ENCODE measurements around the gene MARK3.
A peak's percentile ranks its signal among the peaks of the same experiment; 100 is the strongest.
"Not testable (repeated sequence)": the region's sequence is repeated elsewhere in the genome, so short reads cannot be mapped to it uniquely, and the experiment has no call there.

The MARK3 gene

DNA sequence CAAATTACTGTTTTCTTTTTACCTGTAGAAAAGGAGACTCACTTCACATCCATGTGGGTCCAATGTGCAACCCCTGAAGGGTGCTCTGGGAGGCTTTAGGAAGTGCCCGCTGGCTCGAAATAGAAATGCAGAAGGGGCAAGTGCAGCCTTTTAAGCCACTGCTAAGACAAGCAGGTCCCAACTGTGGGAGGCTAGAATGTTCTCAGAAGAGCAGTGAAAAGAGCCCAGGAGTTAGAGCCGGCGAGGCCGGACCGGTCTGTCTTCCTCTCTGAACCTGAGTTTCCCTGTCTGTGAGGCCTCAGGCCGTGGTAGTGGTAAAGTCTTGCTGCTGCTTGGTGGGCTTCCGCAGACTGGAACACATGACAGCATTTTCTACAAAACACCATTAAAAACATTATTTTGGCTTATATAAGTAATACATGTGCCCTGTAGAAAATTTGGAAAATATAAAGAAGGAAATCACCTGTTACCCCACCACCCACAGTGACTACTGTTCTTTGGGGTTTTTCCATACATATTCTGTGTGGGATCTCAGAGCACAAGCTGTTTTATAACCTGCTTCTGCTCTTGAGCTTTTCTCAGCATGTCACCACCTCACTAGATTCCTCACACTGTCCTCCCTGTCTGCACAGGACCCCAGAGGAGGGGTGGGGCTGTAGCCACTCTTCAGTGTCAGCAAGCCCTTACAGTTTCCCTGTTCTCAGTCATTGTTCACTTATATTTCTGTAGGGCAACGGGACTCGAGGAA, 131.4 kb downstream of the MARK3 start:
- no peak for DNase-seq

DNA sequence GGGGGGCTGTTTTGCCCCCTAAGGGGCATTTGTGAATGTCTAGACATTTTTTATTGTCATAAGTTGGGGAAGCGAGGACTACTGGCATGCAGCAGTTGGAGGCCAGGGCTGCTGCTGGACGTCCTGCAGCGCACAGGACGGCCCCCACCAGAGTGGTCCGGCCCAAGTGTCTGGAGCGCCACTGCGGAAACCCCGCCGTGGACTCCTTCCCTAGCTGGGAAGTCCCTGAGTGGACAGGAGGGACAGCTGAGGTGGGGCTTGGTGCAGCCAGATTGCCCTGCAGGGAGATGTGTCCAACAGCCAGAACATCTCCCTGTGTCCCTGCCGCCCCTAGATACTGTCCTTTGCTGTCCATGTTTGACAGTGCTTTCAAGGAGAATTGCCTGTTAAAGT, 132.0 kb downstream of the MARK3 start:
- no peak for DNase-seq

DNA sequence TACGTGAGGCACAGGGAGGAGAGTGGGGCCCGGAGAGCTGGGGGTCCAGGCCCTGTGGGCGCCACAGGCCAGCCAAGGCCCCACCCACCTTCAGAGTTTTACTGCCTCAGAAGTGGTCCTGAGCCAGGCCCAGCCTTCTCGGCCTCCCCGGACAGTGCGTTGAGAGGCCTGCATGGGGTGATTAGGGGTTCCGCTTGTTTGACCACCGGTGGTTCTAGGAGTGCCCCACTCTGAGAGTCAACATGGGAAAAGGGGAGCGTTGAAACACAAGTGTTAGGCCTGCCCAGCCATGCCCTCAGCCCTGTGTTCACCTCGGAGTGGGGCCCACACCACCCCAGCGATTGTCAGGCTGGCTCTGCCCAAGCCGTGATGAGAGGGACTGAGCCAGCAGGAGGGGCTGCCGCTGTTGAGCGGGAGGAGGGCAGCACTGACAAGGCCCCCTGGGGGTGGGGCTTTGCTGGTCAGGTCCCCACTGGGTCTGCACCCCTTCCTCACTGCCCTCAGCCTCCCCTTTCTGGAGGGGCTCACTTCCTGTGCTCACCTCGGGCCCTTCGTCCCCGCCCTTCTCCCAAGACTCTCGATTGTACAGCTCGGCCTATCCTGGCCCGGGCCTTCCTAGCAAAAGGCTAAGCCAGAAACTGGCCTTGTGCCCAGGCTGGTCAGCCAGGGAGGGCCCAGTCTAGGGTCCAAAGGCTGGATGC, 132.7 kb downstream of the MARK3 start:
- no peak for DNase-seq

DNA sequence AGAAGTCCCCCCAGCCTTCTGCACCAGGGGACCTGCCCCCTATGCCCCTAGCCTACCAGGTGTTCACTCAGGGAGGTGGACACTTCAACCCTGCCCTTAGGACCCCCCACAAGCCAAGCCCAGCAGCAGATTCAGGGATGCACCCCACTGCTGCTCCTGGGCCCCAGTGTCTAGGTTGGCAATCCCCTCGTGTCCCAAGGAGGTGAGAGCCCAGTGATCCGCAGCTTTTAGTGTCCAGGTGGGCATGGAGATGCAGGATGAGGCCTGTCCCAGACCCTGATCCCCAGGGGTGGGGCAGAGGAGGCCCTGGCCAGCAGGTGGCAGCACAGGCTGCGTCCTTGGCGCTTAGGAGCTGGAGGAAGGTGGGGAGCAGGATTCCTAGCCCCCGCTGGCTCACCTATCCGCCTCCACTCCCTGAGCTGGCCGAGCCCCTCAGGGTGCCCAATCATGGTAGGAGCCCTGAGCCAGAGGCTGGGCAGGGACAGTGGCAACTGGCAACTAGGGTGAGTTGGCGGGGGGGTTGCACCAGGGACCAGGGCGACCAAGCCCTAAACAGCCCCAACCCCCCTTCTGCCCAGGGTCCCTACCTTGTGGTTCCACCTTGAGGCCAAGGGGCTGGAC, 133.3 kb downstream of the MARK3 start:
- DNase-seq = peak; percentile 71 to 73

DNA sequence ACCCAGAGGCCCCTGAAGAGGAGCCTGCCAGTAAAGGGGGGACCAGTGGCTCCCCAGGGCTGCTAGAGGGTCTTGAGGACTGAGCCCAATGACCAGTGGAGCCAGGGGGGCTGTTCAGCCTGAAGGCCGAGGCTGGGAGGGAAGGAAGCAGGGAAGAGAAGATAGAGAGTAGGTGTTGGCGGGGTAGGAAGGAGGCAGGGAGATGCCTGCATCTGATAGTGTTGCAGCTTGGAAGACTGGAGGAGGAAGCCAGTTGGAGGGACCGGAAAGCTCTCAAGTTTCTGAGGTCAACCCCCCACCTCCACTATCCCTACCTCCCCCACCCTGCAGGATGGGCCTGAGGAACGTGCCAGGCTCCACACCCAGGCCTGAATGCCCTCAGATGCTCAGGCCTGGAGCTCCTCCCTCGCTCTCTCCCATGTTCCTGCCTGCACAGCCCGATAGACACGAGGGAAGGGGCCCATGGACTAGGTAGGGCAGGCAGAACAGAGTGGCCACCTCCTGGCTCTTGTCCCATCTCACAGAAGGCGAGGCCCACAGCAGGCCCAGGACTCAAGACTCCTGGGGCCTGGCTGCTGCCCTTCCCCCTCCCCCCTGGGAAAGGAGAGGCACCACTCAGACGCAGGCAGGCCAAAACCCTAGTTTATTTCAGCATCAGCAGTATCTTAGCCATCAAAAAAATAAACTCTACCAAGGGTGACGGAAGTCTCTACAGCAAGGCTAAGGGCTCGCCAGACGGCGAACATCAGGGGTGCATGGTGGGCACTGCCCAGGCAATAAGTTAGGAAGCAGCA, 134.0 kb downstream of the MARK3 start:
- no peak for DNase-seq

DNA sequence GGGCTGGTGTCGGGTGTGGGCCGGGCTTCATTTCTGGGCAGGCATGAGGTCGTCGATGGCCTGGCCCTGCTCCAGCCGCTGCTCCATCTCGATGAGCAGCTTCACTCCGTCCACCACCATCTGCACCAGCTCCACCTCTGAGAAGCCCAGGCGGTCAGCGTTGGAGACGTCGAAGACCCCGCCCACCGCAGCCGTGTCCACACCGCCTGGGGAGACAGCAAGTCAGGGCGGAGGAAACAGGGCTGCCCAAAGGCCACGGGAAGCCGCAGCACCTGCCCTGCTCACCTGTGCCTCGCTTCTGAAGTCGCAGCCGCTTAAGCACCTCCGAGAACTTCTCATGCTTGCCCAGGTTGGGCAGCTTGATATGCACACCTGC, 134.6 kb downstream of the MARK3 start:
- no peak for DNase-seq

DNA sequence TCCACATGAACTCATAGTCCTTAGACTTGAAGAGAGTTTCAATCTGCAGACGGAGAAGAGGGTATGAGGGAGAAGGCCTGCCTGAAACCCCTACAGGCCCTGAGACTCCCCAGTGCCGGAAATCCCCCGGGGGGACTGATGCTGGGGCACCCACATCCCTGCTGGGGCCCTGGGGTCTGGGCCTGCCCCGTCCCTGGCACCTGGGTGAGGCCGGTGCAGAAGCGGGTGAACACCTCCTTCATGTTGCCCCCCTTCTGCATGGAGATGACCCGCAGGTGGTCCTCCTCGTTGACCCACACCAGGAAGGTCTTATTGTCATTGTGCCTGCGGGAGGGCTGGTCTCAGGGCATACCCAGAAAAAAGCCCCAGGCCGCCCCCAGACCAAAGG, 135.0 kb downstream of the MARK3 start:
- DNase-seq = no peak

DNA sequence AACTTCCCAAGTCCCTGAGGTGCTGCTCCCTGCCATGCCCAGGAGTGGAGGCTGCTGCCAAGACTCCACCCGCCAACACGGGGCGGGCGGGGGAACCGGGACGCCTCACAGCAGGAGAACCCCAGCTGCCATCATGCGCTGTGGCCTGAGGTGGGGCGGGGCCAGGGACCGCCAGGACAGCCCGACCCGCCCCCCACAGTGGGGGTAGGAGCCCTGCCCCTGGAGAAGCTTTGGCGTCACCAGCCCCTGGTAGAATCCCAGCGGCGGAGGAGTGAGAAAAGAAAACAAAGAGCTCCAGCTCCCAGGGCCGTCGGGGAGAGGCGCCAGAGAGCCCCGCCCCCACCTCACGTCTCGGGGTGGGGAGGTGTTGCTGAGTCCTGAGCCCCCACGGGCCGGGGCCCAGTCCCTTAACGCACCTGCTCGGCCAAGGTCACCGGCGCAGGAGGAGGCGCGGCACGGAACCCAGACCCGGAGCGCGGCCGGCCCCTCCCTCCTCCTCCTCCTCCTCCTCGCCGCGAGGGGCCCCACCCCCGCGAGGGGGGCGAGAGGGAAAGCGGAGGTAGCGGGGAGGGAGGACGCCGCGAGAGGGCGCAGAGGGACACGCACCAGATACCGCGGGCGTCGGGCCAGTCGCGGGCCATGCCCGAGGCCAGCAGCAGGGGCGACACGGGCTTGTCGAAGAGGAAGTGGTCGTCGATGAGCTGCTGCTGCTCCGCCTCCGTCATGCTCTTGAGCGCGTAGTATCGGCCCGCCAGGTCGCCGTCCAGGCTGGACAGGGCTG, 135.6 kb downstream of the MARK3 start:
- peak; percentile 61 to 66 for DNase-seq

DNA sequence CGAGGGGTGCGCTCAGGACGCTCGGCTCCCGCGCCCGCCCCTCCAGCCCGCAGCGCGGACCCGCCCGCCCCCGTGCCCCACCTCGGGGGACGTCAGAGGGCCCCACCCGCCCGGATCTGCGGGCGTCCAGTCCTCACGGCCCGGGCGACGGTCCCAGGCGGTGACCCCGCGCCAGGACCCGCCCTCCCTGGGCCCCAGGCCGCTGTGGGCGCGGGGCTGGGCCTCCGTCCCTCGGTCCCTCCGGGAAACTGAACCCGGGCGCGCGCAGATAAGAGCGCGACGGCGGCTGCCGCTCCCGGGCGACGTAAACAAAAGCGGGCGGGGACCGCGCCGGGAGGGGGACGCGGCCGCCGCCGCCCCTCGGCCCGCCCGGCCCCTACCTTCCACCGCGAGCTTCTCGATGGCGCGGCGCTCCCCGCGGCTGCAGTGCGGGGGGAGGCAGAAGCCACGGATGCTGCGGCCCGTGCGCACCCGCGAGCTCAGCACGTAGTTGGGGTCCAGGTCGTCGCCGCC, 136.3 kb downstream of the MARK3 start:
- no peak for DNase-seq

DNA sequence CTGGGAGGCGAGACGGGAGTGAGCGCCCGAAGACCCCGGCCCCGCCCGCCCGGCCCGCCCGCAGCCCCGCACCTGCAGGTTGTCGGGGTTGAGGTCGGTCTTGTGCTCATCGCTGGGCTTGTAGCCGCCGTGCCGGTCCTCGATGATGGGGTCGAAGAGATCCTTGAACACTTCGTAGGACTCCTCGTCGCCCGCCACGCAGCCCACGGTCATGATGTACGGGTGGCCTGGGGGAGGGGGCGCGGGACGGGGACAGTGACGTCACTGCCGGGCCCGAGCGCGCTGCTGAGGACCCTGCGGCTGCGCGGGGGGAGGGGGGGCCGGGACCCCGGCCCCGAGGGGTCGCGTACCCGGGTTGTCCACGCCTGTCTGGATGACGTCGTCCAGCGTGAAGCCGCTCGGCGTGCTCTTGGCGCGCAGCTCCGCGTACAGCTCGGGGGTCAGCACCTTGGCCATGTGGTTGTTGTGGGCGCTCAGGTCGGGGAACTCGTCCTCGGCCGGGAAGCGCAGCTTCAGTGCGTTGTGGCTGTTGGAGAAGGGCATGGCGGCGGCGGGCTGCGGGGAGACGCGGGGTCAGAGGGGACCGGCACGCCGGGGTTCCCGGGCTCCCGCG, 136.8 kb downstream of the MARK3 start:
- DNase-seq = no peak

DNA sequence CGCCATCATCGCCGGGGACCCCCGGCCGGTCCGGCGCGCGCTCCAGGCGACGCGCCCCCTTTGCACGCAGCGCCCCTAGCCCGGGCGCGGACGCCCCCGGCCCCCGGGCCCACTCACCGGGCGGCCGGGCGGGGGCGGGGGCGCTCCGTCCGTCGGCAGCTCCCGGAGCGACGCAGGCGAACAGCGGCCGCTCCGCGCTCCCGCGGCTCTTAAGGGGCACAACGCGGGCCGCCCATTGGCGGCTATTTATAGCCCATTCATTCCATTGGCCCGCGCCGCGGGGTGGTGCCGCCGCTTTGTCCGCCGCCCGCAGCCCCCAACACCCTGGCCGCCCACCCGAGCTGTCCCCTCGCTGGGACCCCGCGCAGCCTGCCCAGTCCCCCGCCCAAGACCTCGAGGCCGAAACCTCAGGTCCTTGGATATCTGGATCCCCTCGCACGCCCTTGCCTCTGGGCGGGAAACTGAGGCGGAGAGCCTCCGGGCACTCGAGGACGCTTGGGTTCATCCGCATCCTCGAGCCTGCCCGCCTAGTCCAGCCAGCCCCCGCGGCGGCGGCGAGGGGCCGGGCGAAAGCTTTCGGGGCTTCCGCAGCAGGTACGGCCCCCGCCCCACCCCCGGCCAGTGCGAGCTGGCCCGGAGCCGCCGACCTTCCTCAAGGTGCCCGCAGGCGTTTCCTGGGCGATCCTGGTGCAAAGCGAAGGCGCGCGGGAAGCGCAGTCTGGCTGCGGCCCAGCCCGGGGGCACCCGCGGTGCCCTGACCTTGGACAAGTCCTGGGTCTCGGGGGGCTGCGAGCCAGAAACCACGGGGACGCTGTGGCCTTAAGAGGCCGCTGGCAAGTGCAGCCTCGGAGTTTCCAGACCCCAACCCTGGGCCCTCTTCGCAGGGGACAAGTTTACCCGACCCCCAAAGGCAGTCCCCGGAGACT, 137.7 kb downstream of the MARK3 start, which contains the start of gene CKB:
Gene CKB (minus strand): TSS at position 182 of the 926 bp plus-strand sequence. CDS start 337 bp downstream, outside the sequence.
- peak in 1 of 2 donors; percentile 47 for DNase-seq

DNA sequence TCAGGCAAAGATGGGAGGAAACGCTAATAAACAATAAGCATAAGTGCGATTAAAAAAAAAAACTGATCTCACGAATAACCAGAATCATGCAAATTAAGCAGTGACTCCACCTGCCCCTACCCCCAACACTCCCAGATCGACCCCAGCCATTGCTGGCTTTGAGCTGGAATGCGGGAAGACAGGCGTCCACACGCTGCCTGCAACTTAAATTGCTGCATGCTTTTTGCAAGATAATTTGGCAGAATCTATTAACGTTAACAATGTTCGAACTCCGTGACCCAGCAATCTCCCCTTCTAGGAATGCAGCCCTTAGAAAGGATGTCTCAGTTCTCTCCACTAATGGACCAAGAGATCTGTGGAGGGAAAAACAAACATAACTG, 138.3 kb downstream of the MARK3 start:
- DNase-seq = no peak

DNA sequence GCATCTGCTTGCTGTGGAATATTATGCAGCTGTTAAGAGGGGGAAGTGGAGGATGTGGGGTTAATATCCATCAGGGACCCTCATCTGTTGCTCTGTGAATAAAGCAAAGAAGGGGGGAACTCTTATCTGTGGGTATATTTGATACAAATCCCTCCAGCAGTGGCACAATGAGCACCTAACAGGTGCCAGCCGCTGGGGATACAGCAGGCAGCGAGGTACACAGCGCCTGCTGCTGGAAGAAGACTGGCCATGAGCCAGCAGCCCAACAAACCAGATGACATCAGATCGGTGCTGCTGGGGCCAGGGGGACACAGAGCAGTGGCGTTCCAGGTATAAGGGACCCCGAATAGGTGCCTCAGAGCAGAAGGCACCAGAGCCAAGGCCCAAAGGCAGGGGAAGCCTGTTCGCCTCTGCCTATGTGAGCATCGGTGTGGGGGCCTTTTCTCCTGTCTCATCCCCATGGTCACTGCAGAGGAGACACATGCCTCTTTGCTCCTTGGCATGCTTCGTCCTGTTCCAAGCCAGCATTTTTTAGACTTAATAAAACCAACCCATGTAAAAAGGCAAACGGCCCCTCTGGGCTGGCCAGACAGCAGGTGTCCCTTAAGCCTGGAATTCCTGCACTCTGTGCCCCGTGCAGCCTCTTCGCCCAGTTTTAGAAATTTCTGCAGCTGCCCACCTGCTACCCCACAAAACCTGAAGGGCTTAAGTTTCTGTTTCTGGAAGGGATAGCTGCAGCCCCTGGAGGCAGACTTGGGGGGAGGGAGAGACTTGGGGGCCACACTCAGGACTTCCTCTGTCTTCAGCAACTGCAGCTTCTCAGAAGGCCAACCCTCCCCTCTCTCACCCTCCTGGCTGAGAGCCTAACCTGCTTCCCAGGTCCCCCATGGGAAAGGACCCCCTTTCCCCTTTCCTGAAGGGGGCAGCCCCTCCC, 139.1 kb downstream of the MARK3 start:
- no peak for DNase-seq

DNA sequence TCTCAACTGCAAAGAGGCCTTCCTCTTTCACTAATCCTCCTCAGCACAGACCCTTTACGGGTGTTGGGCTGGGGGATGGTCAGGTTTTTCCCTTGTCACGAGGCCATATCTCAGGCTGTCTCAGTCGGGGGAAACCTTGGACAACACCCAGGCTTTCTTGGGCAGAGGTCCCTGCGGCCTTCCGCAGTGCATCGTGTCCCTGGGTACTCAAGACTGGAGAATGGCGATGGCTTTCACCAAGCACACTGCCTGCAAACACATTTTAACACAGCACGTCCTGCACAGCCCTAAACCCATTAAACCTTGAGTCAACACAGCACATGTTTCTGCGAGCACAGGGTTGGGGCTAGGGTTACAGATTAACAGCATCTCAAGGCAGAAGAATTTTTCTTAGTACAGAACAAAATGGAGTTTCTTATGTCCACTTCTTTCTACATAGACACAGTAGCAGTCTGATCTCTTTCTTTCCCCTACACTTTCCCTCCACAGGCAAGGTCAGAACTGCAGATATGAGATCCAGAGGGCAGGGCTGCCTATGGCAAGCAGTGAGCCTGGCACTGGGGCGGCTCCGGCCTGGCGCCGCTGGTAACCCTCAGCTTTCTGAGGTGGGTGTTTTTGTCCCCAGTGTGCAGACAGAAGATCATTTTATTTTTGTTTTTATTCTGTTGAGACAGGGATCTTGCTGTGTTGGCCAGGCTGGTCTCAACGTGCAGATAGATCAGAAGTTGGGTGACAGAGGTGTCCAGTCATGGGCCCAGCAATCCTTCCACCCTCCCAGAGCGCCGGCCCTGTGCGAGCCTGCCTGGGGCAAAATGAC, 140.4 kb downstream of the MARK3 start:
- DNase-seq = not testable (repeated sequence)

DNA sequence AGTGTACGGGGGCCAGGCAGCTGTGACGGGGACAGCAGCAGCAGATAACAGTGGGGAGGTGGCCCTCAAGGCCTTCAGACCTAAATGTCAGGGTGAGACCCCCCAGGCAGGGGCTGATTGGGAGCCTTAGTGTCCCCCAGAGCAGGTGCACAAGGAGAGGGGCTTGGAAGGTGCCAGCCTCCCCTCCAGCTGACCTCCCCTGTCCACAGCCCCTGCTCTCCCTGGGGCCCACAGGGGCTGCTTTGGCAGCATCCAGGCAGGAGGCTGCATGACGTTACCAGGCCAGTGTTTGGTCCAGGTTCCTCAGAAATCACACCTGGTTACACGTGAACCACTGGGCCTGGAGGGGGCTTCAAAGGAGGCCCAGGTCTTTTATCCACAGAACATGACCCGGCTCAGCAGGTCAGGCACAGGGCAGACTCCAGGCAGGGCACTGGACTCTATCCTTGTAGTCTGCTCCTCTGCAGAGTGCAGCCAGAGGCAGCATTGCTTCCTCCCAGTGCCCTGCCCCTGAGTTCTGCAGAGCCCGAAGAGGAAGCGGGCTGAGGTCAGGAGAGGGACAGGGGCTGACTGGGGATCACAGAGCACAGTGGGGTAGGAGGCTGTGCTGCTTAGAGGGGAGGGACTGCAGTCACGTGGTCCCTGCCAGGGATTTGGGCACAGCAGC, 141.2 kb downstream of the MARK3 start:
- no peak for DNase-seq

DNA sequence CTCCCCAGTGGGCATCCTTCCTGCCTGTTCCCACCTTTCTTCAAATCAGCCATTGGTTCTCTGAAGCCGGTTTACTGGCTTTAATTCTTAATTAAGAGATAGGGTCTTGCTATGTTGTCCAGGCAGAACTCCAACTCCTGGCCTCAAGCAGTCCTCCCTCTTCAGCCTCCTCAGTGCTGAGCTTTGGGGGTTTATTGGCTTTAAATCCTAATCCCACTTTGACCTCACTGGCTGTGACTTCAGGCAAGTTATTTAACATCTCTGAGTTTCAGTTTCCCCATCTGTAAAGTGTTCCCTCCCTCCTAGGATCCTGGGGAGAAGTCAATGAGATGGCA, 141.7 kb downstream of the MARK3 start:
- no peak for DNase-seq

DNA sequence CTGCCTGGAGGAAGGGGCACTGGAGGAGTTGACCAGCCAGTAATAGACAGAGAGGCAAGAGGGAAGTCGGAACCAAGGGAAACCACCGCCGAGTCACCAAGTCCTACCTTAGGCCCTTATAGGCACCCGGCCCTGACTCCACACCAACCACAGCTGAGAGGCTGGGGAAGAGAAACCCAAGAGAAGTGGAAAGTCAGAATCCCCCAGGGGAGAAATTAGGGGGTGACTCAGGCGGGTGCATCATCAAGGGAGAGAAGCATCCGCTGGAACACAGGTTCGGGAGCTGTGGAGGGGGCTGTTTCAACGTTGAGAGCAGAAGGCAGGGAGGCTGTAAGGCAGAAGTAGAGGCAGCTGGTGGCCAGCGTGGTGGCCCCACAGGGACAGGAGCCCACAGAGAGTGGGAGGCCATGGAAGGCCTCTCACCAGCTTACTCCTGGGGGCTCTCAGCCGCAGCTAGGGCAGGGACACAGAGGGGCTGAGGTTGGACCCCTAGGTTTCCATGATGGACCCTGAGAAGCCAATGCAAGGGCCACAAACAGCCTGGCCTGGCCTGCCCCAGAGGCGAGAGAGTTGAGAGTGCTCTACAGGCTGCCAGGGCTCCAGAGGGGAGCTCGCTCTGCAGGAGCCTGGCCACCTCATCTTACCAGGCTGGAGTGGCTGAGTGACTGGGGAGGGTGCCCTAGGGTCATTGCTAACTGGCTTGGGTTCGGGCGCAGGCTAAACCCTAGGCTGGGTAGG, 142.4 kb downstream of the MARK3 start:
- peak in 1 of 2 donors; percentile 39 for DNase-seq

Measured in stimulated activated CD4-positive, alpha-beta T cell treated with anti-CD3 and anti-CD28 coated beads, Interleukin-2, amount 100 ng/mL, for 24 hours (primary cell).